GM21423 (cell line): ENCODE data around the gene BTBD10.
"Not testable (repeated sequence)": the region's sequence is repeated elsewhere in the genome, so short reads cannot be mapped to it uniquely, and the experiment has no call there.

Experiments used
- ATAC-seq: cut with Tn5 transposase; IDR thresholded peaks from one replicate; pipeline ENCODE4 v1.9.1; 2021; ENCODE audit warnings: mild to moderate bottlenecking, moderate library complexity; ENCODE audit not compliant: unreplicated experiment

The BTBD10 gene

GRCh38 chr11:13445588-13445987 lies 17.4 kb downstream of the BTBD10 start:
- no peak for ATAC-seq

- no peak for ATAC-seq
Observed at GRCh38 chr11:13440100-13440855, 22.7 kb downstream of the BTBD10 start.

GRCh38 chr11:13438291-13438690 lies 24.7 kb downstream of the BTBD10 start:
- ATAC-seq, result no peak

- not testable (repeated sequence) for ATAC-seq
Observed at GRCh38 chr11:13436836-13437235, 26.2 kb downstream of the BTBD10 start.

GRCh38 chr11:13434247-13435205 lies 28.5 kb downstream of the BTBD10 start:
- no peak for ATAC-seq

- no peak for ATAC-seq
Observed at GRCh38 chr11:13433437-13433836, 29.6 kb downstream of the BTBD10 start.

- ATAC-seq, result no peak
Observed at GRCh38 chr11:13429836-13430235, 33.2 kb downstream of the BTBD10 start.

- ATAC-seq, result no peak
Observed at GRCh38 chr11:13429288-13429687, 33.7 kb downstream of the BTBD10 start.

GRCh38 chr11:13427440-13427839 lies 35.6 kb downstream of the BTBD10 start:
- no peak for ATAC-seq

- no peak for ATAC-seq
Observed at GRCh38 chr11:13423372-13423771, 39.6 kb downstream of the BTBD10 start.

- no peak for ATAC-seq
Observed at GRCh38 chr11:13421561-13421960, 41.5 kb downstream of the BTBD10 start.

- ATAC-seq, result no peak
Observed at GRCh38 chr11:13415201-13415600, 47.8 kb downstream of the BTBD10 start.

- no peak for ATAC-seq
Observed at GRCh38 chr11:13405220-13405619, 57.8 kb downstream of the BTBD10 start.

- not testable (repeated sequence) for ATAC-seq
Observed at GRCh38 chr11:13398335-13398734, 64.7 kb downstream of the BTBD10 start.

GRCh38 chr11:13391217-13391616 lies 71.8 kb downstream of the BTBD10 start:
- no peak for ATAC-seq

- ATAC-seq, result no peak
Observed at GRCh38 chr11:13388741-13389140, 74.3 kb downstream of the BTBD10 start.

- no peak for ATAC-seq
Observed at GRCh38 chr11:13386567-13386966, 76.5 kb downstream of the BTBD10 start.

GRCh38 chr11:13384908-13385640 lies 77.9 kb downstream of the BTBD10 start:
- no peak for ATAC-seq

- no peak for ATAC-seq
Observed at GRCh38 chr11:13382751-13383150, 80.3 kb downstream of the BTBD10 start.

GRCh38 chr11:13380731-13381130 lies 82.3 kb downstream of the BTBD10 start:
- ATAC-seq, result no peak

- ATAC-seq, result no peak
Observed at GRCh38 chr11:13378316-13378715, 84.7 kb downstream of the BTBD10 start.
